ENCODE results near the gene XRN2.

- TF ChIP-seq, protein P1, sequence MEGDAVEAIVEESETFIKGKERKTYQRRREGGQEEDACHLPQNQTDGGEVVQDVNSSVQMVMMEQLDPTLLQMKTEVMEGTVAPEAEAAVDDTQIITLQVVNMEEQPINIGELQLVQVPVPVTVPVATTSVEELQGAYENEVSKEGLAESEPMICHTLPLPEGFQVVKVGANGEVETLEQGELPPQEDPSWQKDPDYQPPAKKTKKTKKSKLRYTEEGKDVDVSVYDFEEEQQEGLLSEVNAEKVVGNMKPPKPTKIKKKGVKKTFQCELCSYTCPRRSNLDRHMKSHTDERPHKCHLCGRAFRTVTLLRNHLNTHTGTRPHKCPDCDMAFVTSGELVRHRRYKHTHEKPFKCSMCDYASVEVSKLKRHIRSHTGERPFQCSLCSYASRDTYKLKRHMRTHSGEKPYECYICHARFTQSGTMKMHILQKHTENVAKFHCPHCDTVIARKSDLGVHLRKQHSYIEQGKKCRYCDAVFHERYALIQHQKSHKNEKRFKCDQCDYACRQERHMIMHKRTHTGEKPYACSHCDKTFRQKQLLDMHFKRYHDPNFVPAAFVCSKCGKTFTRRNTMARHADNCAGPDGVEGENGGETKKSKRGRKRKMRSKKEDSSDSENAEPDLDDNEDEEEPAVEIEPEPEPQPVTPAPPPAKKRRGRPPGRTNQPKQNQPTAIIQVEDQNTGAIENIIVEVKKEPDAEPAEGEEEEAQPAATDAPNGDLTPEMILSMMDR (IDR thresholded peaks at IDR 0.05): no peak
- no peak for TF ChIP-seq POLR2AphosphoS5 (IDR thresholded peaks at IDR 0.05; ENCODE audit: insufficient read depth in 1 of 2, low read depth in 1 of 2)
Measured at GRCh38 chr20:21322083-21322710, 19.1 kb downstream of the XRN2 start.
